Gastrocnemius medialis (tissue), 4 donors: ENCODE measurements around the gene RPA3. TPM values are rescaled to one million over a fixed set of nuclear protein-coding genes. Genes with fewer than 3 reads are reported as not detected.
A peak's percentile ranks its signal among the peaks of the same experiment; 100 is the strongest.

Experiments
- ATAC-seq, 2 donors: fragments of 150-250 bp; one replicate each; pipeline ENCODE4 v1.9.1; 2016
- DNase-seq, 2 donors: peaks; one replicate each; pipeline ENCODE4 v3.0.0-alpha.2; 2019
- H3K27ac ChIP-seq, 4 donors: fragments of 200-600 bp; sonication (generic); 1 replicate in 1 of 4; 2 replicates in 3 of 4; pipeline ENCODE4 v1.5.1; 2016 to 2018; ENCODE audit warnings: mild to moderate bottlenecking in 2 of 4, moderate library complexity in 1 of 4
- H3K27me3 ChIP-seq, 3 donors: fragments of 200-600 bp; sonication (generic) in 2 of 3; 1 replicate in 1 of 3; 2 replicates in 2 of 3; pipeline versions ENCODE4 v1.5.1 to v1.6.0; 2016 to 2019; ENCODE audit warnings: mild to moderate bottlenecking in 1 of 3, moderate library complexity in 1 of 3
- H3K36me3 ChIP-seq, 2 donors: fragments of 200-600 bp; sonication (generic) in 1 of 2; one replicate each; pipeline ENCODE4 v1.5.1; 2017 to 2018
- H3K4me1 ChIP-seq, 2 donors: fragments of 200-600 bp; sonication (generic) in 1 of 2; one replicate each; pipeline ENCODE4 v1.5.1; 2016 to 2017; ENCODE audit warnings: mild to moderate bottlenecking in 2 of 2
- H3K4me3 ChIP-seq, 4 donors: fragments of 200-600 bp; sonication (generic) in 3 of 4; 1 replicate in 1 of 4; 2 replicates in 3 of 4; pipeline ENCODE4 v1.5.1; 2016 to 2019; ENCODE audit warnings: mild to moderate bottlenecking in 2 of 4
- H3K9me3 ChIP-seq, 3 donors: fragments of 200-600 bp; sonication (generic) in 2 of 3; 1 replicate in 1 of 3; 2 replicates in 2 of 3; pipeline ENCODE4 v1.5.1; 2016 to 2019
- POLR2A ChIP-seq, 2 donors: fragments of 450-650 bp; IDR thresholded peaks; one replicate each; pipeline ENCODE4 v1.6.1; 2017; ENCODE audit warnings: antibody characterized with exemption in 2 of 2, mild to moderate bottlenecking in 2 of 2, moderate library complexity in 2 of 2
- in situ Hi-C, 4 donors: fragments of 200-750 bp; cut with MboI; loops; one replicate each; pipeline versions ENCODE4 v1.15.0 to v1.8.0; 2017; ENCODE audit warnings: low sequenced_read_pairs in 4 of 4
- intact Hi-C: fragments of 100-400 bp; cut with DNase I; formaldehyde crosslinking; loops from one replicate; pipeline ENCODE4 v1.15.1; 2023; ENCODE audit warnings: low total_unique reads
- total RNA-seq, 4 donors: library from RNA; depleted of rRNA; stranded (reverse); fragments of >200 nt; gene quantifications; one replicate each; pipeline versions ENCODE4 v1.1.0 to v1.2.3, GENCODE V29; 2016
- TF ChIP-seq, protein P1 (sequence below), 5 experiments: fragments of 450-650 bp in 3 of 5; fragments of 200-600 bp in 2 of 5; sonication (generic) in 2 of 5; IDR thresholded peaks in 4 of 5; conservative IDR thresholded peaks in 1 of 5; 1 replicate in 4 of 5; 2 replicates in 1 of 5; pipeline ENCODE4 v1.5.1; 2016 to 2019; ENCODE audit warnings: antibody characterized with exemption in 5 of 5, mild to moderate bottlenecking in 3 of 5, moderate library complexity in 3 of 5

Gene RPA3
- total RNA-seq, 4 donors from 2014 or later, result 4.7 to 14.3 (median 12.5) TPM

GRCh38 chr7:7654964-7655715 lies 63.3 kb downstream of the RPA3 start:
- DNase-seq (no peak), ATAC-seq (no peak)
- Histone ChIP-seq H3K4me3 (no peak overlapping the region), H3K9me3 (no peaks in the 10 kb centered on the region), H3K4me1 (peaks cover 7 to 15% of the 10 kb centered on the region in 2 donors), H3K27me3 (no peaks in the 10 kb centered on the region), H3K36me3 (no peaks in the 10 kb centered on the region), H3K27ac (no peak overlapping the region)
- in situ Hi-C loops, result loop anchor here in 1 of 4 donors (25.0 kb wide), 1 partner anchor 557 kb away; no protein-coding TSS in a partner anchor
- no peak for TF ChIP-seq POLR2A (IDR thresholded peaks at IDR 0.05)
- TF ChIP-seq, protein P1, sequence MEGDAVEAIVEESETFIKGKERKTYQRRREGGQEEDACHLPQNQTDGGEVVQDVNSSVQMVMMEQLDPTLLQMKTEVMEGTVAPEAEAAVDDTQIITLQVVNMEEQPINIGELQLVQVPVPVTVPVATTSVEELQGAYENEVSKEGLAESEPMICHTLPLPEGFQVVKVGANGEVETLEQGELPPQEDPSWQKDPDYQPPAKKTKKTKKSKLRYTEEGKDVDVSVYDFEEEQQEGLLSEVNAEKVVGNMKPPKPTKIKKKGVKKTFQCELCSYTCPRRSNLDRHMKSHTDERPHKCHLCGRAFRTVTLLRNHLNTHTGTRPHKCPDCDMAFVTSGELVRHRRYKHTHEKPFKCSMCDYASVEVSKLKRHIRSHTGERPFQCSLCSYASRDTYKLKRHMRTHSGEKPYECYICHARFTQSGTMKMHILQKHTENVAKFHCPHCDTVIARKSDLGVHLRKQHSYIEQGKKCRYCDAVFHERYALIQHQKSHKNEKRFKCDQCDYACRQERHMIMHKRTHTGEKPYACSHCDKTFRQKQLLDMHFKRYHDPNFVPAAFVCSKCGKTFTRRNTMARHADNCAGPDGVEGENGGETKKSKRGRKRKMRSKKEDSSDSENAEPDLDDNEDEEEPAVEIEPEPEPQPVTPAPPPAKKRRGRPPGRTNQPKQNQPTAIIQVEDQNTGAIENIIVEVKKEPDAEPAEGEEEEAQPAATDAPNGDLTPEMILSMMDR (IDR thresholded peaks at IDR 0.05 in 4 of 5, conservative IDR thresholded peaks at IDR 0.05 in 1 of 5), result no peak
- intact Hi-C loops, result no loop called here

- intact Hi-C loops (no loop called here), in situ Hi-C loops (loop anchor here in 1 of 4 donors (25.0 kb wide), 1 partner anchor 559 kb away; no protein-coding TSS in a partner anchor)
- H3K27ac ChIP-seq, result no peak overlapping the region
- no peaks in the 10 kb centered on the region for H3K9me3 ChIP-seq
- ATAC-seq, result no peak
- no peak for TF ChIP-seq POLR2A (IDR thresholded peaks at IDR 0.05)
- TF ChIP-seq, protein P1 (IDR thresholded peaks at IDR 0.05 in 4 of 5, conservative IDR thresholded peaks at IDR 0.05 in 1 of 5), result peak in 2 of 5 experiments; percentile 16 to 28
- no peaks in the 10 kb centered on the region for H3K36me3 ChIP-seq
- H3K4me3 ChIP-seq, result no peak overlapping the region
- no peak for DNase-seq
- no peaks in the 10 kb centered on the region for H3K27me3 ChIP-seq
- H3K4me1 ChIP-seq, result peaks cover 7 to 15% of the 10 kb centered on the region in 2 donors
Observed at GRCh38 chr7:7653593-7654187, 64.7 kb downstream of the RPA3 start.

- peaks cover 7 to 15% of the 10 kb centered on the region in 2 donors for H3K4me1 ChIP-seq
- no peak for ATAC-seq
- no peak for DNase-seq
- H3K27me3 ChIP-seq, result no peaks in the 10 kb centered on the region
- no peaks in the 10 kb centered on the region for H3K36me3 ChIP-seq
- intact Hi-C loops (no loop called here), in situ Hi-C loops (loop anchor here in 1 of 4 donors (25.0 kb wide), 1 partner anchor 559 kb away; no protein-coding TSS in a partner anchor)
- TF ChIP-seq, protein P1 (IDR thresholded peaks at IDR 0.05 in 4 of 5, conservative IDR thresholded peaks at IDR 0.05 in 1 of 5), result no peak
- TF ChIP-seq POLR2A (IDR thresholded peaks at IDR 0.05), result no peak
- no peaks in the 10 kb centered on the region for H3K9me3 ChIP-seq
- no peak overlapping the region for H3K27ac ChIP-seq
- H3K4me3 ChIP-seq, result no peak overlapping the region
Observed at GRCh38 chr7:7652798-7653540, 65.4 kb downstream of the RPA3 start.

GRCh38 chr7:7651479-7651878 lies 66.9 kb downstream of the RPA3 start:
- Histone ChIP-seq H3K4me3 (no peak overlapping the region), H3K27ac (no peak overlapping the region), H3K9me3 (no peaks in the 10 kb centered on the region), H3K27me3 (no peaks in the 10 kb centered on the region), H3K36me3 (no peaks in the 10 kb centered on the region), H3K4me1 (peaks cover 7 to 15% of the 10 kb centered on the region in 2 donors)
- DNase-seq (no peak), ATAC-seq (no peak)
- in situ Hi-C loops, result loop anchor here in 1 of 4 donors (25.0 kb wide), 1 partner anchor 561 kb away; no protein-coding TSS in a partner anchor
- TF ChIP-seq, protein P1 (IDR thresholded peaks at IDR 0.05 in 4 of 5, conservative IDR thresholded peaks at IDR 0.05 in 1 of 5), result no peak
- TF ChIP-seq POLR2A (IDR thresholded peaks at IDR 0.05), result no peak
- intact Hi-C loops, result no loop called here
